HG02970 (cell line): ENCODE data around the gene POLR3B.
"Not testable (repeated sequence)": the region's sequence is repeated elsewhere in the genome, so short reads cannot be mapped to it uniquely, and the experiment has no call there.

Experiments used
- ATAC-seq: cut with Tn5 transposase; IDR thresholded peaks from one replicate; pipeline ENCODE4 v1.9.1; 2021; ENCODE audit warnings: mild to moderate bottlenecking, moderate library complexity, moderate number of reproducible peaks; ENCODE audit not compliant: unreplicated experiment, low FRiP score

Gene POLR3B

DNA sequence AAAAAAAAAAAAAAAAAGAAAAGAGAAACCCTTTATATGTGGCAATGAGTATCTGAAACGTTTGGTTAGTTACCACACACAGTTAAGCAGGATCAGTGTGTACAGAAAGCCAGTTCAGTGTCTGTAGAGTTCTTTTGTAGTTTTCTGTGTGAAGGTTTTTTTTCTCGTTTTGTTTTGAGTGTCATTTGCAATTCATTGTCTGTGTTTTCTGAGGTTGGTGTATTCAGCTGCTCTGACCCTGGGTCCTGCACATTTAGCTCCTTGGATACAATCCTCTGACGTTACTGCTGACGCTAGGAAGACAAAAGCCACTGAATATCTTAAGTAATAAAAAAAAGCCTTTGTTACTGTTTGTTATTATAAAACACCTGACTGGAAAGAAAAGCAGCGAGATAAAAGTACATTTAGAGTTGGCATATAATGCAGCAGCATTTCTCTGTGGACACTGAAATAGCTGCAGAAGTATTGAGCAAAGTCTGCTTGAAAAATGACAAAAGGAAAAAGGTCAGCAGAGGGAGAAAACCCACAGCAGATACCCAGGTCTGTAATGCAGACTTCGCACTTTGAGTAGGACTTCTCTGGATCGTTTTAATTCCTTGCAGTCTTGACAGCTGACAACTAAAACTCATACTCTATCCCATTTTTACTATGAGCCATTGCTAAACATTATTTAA lies 89.0 kb downstream of the POLR3B start:
- no peak for ATAC-seq

DNA sequence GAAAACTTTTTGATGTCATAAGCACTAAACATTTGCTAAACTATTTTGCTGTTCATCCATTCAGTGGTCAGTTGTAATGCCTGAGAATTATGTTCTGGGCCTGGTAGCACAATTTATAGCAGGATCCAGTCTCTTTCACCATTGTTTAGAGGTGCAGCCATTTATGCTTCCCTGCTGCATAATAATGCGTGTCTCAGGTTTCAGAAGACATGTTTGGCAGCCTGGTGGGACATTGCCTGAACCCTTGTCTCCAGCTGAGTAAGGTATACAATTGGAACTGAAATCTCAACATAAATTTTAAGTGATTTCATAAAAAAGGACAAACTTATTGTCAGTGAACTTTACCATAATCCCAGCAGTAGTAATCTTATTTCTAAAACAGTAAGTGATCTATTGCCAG lies 94.8 kb downstream of the POLR3B start:
- ATAC-seq, result no peak

DNA sequence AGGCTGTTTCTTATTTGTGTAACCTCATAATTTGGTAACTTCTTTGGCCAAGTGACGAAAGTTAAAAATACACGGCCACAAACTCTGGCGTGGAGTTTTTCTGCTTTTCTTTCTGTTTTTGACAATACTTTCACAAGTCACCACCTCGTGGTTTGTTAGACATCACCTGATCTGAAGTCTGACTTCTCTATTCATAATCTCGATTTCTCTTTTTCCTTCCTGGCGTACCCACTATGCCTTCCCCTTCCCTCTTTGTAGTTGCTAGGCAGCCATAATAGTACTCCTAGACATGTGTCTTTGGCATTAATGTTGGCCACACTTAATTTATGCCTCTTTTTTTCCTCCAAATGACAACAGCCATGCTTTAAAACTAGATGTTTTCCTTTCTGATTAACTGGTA lies 97.6 kb downstream of the POLR3B start:
- no peak for ATAC-seq

DNA sequence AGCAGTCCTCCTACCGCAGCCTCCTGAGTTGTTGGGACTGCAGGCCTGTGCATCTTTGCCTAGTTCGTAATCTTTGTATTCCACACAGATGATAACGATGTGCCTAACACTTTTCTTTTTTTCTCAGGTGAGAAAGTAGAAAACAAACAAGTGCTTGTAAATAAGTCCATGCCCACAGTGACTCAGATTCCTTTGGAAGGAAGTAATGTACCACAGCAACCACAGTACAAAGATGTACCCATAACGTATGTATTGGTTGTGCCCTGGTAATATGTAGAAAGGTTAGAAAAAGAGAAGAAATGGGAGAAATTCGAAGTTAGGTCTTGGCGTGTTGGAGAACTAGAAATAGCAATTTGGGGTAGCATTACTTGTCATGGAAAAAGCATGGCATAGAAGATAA lies 101.6 kb downstream of the POLR3B start:
- no peak for ATAC-seq

DNA sequence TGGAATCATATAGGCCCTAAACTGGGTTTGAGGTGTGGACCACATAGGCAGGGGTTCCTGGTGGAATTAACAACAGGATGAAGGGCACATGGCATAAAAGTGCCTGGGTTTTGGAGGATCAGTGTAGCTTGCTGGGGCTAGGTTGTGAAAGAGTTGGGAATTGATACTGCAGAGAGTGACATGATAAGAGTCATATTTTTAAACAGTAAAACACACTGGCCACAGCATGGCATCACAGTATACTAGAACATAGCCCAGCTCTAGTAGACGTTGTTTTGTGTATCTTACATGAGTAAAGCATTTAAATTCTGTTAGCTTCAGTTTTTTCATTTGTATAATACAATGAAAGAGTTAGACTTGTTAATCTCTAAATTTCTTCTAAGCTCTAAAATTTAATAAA lies 102.0 kb downstream of the POLR3B start:
- ATAC-seq, result no peak

DNA sequence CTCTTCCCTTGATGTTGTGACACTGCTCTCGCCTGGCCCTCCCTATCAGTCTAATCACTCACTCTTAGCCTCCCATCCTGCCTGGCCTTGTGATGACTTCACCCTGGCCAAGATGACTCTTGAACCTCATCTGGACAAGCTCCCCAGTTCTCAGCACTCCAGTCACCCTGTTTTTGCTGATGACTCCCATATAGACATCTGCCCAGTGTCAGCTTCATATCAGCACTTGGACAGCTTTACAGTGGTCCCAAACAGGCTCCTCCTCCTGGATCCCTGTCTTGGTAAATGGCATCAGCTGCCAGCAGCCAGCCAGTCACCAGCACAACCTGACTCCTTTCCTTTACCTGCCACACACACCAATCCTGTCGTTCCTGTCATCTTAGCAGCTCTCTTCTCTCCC lies 104.2 kb downstream of the POLR3B start:
- no peak for ATAC-seq

DNA sequence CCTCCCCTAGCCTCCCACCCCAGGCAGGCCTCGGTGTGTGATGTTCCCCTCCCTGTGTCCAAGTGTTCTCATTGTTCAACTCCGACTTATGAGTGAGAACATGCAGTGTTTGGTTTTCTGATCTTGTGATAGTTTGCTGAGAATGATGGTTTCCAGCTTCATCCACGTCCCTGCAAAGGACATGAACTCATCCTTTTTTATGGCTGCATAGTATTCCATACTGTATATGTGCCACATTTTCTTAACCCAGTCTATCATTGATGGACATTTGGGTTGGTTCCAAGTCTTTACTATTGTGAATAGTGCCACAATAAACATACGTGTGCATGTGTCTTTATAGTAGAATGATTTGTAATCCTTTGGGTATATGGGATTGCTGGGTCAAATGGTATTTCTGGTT lies 108.1 kb downstream of the POLR3B start:
- ATAC-seq, result not testable (repeated sequence)

DNA sequence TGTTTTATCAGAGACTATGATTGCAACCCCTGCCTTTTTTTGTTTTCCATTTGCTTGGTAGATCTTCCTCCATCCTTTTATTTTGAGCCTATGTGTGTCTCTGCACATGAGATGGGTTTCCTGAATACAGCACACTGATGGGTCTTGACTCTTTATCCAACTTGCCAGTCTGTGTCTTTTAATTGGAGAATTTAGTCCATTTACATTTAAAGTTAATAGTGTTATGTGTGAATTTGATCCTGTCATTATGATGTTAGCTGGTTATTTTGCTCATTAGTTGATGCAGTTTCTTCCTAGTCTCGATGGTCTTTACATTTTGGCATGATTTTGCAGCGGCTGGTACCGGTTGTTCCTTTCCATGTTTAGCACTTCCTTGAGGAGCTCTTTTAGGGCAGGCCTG lies 118.1 kb downstream of the POLR3B start:
- ATAC-seq, result not testable (repeated sequence)

DNA sequence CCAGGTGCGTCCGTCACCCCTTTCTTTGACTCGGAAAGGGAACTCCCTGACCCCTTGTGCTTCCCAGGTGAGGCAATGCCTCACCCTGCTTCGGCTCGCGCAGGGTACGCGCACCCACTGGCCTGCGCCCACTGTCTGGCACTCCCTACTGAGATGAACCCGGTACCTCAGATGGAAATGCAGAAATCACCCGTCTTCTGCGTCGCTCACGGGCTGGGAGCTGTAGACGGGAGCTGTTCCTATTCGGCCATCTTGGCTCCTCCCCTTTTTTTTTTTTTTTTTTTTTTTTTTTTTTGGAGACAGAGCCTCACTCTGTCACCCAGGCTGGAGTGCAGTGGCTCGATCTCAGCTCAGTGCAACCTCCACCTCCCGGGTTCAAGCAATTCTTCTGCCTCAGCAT lies 120.1 kb downstream of the POLR3B start:
- not testable (repeated sequence) for ATAC-seq

DNA sequence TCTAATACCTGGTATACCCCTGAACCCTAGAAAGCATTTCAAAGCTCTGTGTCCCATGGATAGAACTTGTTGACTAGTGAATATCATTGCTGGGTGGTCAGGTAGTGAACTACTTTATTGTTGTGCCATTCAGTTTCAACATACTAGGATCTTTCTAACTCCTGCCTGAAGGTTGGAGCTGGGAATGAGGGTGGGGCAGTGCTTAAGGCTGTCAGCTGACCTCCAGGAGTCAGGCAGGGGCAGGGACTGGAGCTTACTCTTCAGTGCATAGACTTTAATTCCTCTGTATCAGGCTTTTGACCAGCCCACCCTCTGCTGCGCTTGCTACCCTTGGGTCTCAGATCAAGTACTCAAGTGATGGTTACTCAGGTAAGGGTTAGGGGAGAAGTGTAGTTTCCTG lies 122.7 kb downstream of the POLR3B start:
- no peak for ATAC-seq

DNA sequence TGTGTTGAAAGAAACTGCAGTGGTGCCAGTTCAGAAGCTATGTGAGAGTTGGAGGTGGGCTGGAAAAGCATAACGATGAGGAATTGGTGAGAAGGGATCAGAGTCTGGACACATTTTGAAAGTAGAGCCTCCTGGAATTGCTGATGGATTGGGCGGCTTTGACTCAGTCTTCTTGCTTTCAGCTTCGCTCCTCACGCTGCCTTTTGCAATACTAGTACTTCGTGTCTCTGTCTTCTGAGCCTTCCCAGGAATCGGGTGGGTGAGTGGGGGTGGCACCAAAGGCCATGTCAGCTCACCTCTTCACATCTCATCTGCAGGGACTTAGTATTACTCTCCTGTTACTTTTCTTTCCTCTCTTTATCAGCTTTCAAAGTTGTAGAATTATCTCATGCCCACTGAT lies 123.7 kb downstream of the POLR3B start:
- ATAC-seq, result no peak

DNA sequence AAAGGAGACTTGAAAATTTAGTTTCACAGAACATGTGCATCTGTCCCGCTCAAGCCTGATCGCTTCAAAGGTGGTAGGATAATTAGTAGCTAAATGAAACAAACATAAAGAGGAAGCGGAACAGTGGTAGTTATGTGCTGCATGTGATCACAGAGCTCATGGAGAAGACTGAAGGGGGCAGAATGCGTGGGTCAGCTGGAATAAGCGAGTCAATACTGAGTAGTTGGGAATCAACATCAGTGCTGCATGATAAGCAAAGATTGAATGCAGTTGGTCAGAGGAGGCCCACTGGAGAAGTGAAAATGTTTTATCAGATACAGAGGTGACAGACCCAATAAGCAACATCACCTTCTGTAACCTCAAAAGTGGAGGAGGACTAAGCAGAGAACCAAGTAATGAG lies 130.1 kb downstream of the POLR3B start:
- no peak for ATAC-seq

DNA sequence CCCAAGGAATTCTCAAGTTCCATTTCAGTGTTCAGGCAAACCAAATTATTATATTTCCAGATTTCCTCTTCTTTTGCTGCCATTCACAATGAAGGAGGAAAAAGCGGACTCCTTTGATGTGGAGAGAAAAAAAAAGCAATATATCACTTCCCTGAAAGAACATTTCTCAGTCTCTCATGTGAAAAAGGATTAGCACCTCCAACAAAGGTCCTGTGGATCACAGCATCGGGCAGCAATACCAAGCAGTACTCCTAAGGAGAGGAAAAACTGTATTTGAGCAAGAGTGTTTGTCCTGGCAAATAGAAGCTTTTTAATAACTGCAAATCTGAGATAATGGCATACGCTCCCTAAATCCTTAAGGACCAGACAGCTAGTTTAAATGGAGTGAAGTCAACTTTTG lies 131.3 kb downstream of the POLR3B start:
- ATAC-seq, result no peak

DNA sequence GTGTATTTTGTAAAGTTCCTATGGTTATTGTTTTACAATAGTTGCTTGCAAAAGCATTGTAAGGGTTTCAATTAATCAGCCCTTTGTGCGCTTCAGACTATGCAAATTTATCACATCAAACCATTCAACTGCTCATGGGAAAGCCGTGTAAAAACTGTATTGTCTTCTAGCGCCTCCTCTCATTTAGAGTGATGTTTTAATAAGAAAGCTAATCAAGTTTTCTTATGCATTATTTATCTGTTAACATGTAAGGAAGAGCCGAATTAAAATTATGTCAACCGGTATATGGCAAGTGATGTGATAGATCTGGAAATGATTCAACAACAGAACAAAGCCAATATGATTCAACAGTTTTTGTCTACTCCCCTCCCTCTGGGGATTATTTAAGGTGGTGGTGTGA lies 132.7 kb downstream of the POLR3B start:
- no peak for ATAC-seq

DNA sequence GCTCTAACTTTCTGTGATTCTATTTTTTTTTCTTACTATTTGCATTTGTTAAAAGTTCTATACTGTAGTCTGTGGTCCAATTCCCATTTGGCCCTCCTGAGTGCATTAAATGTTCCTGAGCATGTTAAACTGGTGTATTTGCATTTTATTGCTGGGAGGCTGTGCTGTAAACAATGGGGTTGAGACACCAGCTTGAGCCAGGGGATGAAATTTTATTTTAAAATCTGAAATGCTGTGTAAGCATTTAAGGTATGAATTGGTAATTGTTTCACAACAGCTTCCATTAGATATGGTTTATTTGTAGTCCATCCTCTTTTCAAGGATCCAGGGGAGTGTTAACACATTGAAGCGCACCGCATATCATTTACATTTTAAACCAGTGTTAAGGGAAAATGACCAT lies 135.3 kb downstream of the POLR3B start:
- no peak for ATAC-seq

DNA sequence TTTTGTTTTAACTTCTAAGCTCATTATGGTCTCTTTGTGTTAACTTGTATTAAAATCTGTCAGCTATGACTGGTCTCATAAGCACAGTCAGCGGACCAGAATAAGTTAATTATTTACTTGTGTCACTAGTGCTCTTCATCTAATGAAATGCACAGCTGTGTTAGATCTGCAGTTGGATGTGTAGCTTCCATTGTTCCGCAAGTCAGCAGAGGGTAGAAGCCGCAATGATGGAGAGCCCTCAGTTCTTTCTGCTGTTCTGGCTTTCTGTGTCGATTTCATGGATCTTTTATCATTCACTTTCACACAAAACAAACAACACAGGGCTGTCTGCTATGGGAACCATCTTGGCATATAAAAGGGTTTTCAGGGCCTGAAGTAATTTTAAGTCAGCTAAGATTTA lies 136.0 kb downstream of the POLR3B start:
- no peak for ATAC-seq

DNA sequence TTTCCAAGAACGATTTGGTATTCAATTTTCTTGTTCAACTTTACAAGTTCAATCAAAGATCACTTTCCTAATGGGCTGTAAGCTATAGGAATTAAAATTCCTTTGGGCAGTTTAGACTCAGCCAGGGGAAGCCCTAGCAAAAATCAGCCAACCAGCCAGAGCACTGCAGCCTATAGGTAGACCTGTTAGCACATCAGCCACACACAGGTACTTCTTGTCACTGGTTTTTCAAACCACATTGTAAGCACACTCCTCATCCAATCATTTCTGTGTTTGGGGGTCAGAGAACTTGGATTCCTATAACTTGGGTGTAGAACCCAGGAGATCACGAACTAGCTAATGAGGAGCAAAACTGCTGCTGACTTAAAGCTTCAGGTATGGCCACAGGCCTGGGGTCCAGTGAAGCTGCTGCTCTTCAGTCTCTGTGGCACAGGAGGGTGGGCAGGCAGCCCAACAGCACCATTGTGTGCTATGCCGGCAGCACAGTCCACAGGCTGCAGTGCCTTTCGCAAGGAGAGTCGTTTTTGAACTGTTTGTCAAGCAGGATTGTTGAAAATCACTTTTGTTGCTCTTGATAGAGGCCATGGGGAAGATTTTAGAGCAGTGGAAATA lies 137.9 kb downstream of the POLR3B start:
- ATAC-seq, result no peak

DNA sequence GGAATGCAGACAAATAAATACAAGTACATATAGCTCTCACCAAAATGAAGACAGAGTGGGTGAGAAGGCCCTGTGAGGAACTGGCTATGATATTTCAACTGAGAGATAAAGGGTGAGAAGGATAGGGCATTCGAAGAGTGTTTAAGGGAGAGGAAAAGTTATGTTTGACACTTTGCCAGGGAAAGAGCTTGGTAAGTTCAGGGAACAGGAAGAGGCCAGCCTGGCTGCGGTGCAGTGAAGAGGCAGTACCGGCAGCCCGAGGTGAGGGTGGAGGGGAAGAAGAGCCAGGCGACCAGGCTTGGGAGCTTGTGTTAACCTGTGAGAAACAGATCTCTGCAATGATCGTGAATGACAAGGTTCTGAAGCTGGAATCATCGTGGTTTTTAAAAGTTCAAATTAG lies 140.5 kb downstream of the POLR3B start:
- no peak for ATAC-seq

DNA sequence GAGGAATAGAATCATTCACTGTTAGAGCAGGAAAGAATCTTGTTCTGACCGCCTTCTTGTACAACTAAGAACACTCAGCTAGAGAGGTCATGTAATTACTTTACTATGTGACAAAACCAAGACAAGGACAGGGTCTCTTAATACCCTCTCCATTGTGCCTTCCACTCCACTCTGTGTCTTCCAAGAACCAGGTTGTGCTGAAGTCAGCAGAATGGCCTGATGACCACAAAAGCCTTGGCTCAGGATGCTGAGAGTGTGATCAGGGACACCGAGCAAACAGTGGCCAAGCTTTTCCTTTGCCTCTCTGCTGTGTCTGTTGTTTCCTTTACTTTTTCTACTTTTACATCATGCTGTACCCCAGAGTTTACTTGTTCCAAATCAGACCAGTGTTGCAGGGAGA lies 142.1 kb downstream of the POLR3B start:
- ATAC-seq, result no peak

DNA sequence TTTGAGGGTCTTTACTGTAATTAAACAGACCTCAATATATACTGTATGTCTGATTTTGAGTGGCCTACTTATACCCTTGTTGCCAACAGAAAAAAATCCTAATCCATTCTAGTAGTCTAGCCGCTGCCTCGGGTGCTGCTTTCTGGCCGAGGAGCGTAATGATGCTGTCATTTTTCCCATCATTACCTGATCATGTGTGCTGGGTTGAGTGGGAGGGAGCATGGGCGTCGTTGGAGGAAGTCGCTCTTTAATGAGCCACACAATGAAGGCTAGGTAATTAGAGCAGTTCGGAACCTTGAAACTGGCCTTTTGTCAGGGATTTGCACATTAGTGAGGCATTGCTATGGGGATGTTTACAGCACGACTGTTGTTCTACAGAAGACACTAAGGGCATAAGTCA lies 149.1 kb downstream of the POLR3B start:
- no peak for ATAC-seq

DNA sequence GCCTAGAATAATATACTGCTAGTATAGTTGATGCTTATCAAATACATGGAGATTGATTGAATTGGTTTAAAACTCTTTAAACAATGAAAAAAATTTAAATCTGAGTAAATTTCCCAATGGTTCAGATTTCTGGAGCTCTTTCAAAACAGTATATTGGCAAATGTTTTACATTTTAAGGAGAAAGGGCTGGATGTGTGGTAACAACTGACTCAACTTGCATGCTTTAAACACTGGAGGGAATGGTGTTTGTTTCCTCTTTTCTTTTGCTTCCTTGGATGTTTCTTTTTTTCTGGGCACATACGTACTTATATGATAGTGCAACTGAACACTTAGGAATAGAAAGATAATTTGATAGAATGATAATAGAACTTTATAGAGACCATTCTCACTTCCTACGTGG lies 151.4 kb downstream of the POLR3B start:
- ATAC-seq, result no peak

DNA sequence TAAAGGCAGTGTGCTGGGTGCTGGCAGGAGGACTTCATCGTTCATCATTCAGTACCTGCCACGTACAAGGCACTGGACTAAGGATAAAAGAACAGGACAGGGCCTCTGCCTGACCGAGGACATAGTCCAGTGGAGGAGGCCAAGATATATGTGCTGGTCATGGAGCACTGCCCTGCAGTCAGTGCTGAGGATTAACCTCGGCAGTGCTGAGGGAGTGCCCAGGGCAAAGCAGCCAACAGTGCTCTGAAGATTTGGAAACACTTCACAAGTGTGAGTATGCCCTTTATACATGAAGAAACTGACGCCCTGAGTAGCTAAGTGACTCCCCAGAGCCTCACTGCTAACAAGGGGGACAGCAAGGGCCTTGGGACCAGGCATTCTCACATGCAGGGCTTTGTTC lies 153.8 kb downstream of the POLR3B start:
- ATAC-seq, result no peak

DNA sequence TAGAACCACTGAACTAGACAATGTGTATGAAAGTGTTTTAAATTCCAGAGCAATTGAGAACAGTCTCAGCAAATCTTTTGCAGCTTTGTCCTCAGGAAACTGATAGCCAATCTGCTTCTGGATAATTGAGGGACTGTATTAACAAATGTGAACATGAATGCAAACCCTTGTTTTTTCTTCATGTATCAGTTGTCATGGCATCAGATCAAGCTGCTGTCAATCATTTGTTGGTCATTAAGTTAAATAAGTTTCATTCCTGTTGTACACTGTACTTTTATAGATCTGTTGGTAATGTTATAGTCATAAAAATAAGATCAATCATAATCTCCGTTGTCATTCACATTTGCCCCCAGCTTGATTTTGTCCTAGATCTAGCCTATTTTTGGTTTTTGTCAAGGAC lies 159.8 kb downstream of the POLR3B start:
- ATAC-seq, result no peak
